Coronary artery (tissue), 2 donors: Measurements from ENCODE around the gene TPO.

Experiments
- DNase-seq: peaks from one replicate; pipeline ENCODE4 v3.0.0-alpha.2; 2017; ENCODE audit warnings: low spot score
- H3K27ac ChIP-seq, 2 donors: fragments of 200-600 bp; sonication (generic); one replicate each; pipeline ENCODE4 v1.5.1; 2016 to 2019
- H3K4me3 ChIP-seq: fragments of 200-600 bp; sonication (generic); 2 replicates; pipeline ENCODE4 v1.5.1; 2016; ENCODE audit warnings: mild to moderate bottlenecking, moderate library complexity
- TF ChIP-seq, protein P1 (sequence below): fragments of 200-600 bp; sonication (generic); IDR thresholded peaks from one replicate; pipeline ENCODE4 v1.5.1; 2019; ENCODE audit warnings: antibody characterized with exemption

Gene TPO

DNA sequence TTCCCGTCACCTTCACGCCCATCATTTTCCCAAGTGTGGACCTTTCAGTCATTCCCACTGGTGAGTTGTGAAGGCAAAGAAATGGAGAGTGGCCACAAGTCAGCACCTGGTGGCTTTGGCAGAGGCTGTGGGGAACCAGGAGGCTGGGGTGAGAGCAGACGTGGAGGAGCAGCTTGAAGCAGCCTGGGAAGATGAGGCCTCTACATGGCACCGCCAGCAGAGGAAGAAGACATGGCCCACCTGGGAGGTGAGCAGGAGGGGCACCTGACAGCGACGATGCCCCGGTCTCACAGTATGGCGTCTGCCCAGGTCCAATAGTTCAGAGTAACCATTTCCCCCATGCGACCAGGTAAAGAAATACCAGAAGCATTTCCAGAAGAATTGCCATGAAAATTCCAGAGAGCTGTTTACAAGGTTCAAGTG lies 69.0 kb downstream of the TPO start:
- Histone ChIP-seq H3K27ac (no peak overlapping the region), H3K4me3 (no peak overlapping the region)
- TF ChIP-seq, protein P1, sequence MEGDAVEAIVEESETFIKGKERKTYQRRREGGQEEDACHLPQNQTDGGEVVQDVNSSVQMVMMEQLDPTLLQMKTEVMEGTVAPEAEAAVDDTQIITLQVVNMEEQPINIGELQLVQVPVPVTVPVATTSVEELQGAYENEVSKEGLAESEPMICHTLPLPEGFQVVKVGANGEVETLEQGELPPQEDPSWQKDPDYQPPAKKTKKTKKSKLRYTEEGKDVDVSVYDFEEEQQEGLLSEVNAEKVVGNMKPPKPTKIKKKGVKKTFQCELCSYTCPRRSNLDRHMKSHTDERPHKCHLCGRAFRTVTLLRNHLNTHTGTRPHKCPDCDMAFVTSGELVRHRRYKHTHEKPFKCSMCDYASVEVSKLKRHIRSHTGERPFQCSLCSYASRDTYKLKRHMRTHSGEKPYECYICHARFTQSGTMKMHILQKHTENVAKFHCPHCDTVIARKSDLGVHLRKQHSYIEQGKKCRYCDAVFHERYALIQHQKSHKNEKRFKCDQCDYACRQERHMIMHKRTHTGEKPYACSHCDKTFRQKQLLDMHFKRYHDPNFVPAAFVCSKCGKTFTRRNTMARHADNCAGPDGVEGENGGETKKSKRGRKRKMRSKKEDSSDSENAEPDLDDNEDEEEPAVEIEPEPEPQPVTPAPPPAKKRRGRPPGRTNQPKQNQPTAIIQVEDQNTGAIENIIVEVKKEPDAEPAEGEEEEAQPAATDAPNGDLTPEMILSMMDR = no peak
- DNase-seq = peak; percentile 35

DNA sequence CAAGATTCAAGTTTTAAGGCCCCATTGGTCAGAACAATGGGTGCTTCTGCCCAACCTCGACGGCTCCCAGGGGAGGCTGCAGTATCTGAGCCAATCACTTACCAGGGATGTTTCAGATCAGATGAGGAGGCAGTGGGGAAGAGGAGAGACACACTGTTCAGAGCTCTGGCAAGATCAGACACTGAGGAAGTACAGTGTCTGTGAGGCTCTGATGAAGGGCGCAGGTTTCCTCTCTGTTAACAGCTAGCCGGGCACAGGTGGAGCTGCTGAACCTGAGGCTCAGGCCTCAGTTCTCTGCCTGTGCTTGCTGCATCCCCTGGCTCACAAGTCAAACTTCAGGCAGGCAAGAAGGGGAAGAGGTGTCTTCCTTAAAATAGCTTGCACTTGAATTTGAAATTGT lies 69.7 kb downstream of the TPO start:
- no peak overlapping the region for H3K4me3 ChIP-seq
- TF ChIP-seq, protein P1 = no peak
- peak; percentile 28 for DNase-seq

DNA sequence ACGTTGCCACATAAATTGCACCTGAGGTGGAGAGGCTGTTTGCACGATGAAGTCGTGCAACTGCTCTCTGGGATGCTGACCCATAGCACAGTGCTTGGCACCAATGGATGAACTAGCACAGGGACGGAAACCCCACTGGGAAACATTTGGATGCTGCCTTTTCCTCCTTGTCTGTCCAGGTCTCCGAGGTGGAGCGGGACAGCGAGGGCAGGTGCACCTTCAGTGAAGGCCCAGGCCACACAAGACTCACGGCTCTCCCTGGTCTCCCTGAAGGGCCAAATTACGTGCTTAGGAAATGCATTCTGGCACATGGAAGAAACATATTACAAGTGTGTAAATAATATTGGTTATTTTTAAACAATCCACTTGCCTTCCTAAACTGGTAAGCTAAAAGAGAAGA lies 70.3 kb downstream of the TPO start:
- Histone ChIP-seq H3K27ac (no peak overlapping the region), H3K4me3 (no peak overlapping the region)
- TF ChIP-seq, protein P1 = no peak
- DNase-seq = peak; percentile 22

More for the DNA sequence above, 69.7 kb downstream of the TPO start:
- no peak overlapping the region for H3K27ac ChIP-seq

DNA sequence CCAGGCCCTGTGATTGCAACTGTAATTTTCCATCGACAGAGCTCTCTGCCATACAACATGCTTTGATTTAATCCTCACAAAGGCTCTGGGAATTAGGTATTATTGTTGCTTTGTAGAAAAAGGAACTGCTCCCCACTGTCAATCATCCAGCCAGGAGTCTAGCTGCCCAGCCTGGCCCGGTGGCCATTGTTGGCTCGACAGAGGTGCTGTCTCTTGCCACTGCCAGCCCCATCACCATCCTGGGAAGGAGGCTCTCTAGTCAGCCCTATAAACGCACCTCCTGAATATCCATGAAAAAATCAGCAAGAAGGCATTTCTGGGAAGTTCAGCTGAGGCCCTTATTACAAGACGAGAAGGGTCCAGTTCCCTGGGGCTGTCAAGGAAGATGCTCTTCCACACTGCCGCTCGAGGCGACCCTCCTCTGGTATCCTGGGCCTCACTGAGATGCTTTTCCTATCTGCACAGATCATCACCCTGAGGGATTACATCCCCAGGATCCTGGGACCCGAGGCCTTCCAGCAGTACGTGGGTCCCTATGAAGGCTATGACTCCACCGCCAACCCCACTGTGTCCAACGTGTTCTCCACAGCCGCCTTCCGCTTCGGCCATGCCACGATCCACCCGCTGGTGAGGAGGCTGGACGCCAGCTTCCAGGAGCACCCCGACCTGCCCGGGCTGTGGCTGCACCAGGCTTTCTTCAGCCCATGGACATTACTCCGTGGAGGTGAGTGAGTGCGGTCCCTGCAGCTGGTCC lies 71.0 kb downstream of the TPO start:
- no peak overlapping the region for H3K4me3 ChIP-seq
- TF ChIP-seq, protein P1 = no peak
- DNase-seq = peak; percentile 58
- no peak overlapping the region for H3K27ac ChIP-seq

DNA sequence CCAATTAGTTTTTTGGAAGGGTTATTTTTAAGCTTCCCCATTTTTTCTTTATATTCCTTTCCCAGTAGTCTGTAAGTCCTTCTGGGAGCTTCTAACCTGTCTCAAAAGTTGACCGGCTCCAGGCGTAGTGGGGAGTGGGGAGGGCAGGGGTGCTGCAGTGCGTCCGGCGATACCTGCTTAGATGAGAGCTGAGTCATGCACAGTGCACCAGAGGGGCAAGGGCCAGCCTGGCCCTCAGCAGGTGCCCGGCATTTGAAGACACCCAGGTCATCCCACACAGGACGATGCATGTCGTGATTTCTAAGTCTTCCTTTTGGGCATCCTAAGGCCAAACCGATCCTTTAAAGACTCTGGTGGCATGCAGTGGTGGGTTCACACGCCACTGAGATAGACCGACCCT lies 73.4 kb downstream of the TPO start:
- TF ChIP-seq, protein P1 = no peak

DNA sequence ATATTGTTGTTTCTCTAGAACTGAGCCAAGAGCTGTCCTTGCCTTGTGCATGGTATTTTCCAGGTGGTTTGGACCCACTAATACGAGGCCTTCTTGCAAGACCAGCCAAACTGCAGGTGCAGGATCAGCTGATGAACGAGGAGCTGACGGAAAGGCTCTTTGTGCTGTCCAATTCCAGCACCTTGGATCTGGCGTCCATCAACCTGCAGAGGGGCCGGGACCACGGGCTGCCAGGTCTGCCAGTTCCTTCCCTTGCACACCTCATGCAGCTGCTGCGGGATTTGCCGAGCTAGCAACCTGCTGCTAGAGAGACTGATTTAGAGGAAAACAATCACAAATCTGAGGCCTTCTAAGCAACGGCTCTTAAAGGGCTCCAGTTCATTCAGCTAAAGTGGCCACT lies 74.5 kb downstream of the TPO start:
- peak; percentile 49 for DNase-seq
- Histone ChIP-seq H3K27ac (no peak overlapping the region), H3K4me3 (no peak overlapping the region)
- TF ChIP-seq, protein P1 = no peak

More for the DNA sequence above, 73.4 kb downstream of the TPO start:
- peak; percentile 36 for DNase-seq
- Histone ChIP-seq H3K4me3 (no peak overlapping the region), H3K27ac (no peak overlapping the region)

DNA sequence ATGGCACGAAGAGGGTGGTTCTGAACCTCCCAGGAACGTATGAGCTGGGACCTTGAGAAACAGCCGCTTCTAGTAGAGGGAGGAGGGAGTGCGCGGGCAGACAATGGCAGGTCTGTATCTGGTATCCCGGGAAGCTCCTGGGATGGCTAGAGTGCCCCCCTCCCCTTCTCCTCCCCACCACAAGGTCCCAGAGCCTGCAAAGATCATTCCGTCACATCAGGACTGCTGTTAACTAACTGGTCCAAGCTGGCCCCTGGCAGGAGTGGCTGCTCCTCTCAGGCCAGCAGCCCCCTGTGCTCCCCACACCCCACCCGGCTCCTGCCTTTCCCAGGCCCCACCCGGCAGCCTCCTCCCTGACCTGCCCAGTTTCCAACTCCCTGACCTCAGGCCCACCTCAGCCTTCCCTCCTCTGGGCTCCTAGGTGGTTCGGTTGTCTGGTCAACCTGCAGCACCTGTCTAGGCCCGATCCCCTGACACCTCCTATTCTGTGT lies 75.0 kb downstream of the TPO start:
- H3K4me3 ChIP-seq = no peak overlapping the region
- DNase-seq = peak; percentile 50
- H3K27ac ChIP-seq = no peak overlapping the region
- TF ChIP-seq, protein P1 = no peak
